Activated CD8-positive, alpha-beta memory T cell treated with anti-CD3 and anti-CD28 coated beads, Interleukin-2, amount 50 U/mL, for 1 hour (primary cell): ENCODE results near the gene KIAA0408.
A peak's percentile ranks its signal among the peaks of the same experiment; 100 is the strongest.
"Not testable (repeated sequence)": the region's sequence is repeated elsewhere in the genome, so short reads cannot be mapped to it uniquely, and the experiment has no call there.

Experiments used
- DNase-seq: peaks from one replicate; pipeline ENCODE4 v3.0.0-alpha.2; 2020; ENCODE audit errors: extremely low read depth

Gene KIAA0408

DNA sequence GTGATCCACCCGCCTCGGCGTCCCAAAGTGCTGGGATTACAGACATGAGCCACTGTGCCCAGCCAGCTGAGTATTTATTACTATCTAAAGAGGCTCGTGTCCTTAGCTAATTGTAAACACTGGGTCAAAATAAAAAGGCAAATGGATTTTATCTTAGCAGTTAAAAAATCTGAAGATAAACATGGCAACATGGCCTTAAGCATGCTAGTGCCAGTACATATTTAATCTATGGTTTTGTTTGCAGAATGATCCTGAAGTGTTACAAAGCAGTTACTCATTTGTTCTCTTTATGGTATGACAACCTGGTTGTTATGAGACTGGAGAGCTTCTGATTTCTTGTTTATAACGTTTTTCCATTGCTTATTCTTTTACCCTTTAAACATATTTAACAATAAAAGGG, 3.9 kb upstream of the KIAA0408 start:
- DNase-seq, result no peak

DNA sequence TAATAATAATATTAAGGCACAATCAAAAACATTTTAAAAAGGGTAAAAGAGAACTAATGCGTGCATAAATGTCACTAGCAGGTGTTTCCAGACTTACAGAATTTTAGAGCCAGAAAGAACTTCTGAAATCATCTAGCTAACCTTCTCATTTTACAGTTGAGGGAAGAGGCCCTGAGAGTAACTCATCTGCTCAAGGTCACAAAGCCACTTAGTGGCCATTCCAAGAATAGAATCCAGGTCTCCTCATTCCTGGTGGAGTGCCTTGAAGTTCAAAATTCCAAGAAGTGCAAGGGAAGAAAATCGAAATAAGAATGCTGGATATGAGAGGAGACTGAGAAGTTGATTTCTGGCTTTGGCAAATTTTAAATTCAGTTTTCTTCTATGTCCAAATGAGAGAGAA, 3.2 kb upstream of the KIAA0408 start:
- no peak for DNase-seq

DNA sequence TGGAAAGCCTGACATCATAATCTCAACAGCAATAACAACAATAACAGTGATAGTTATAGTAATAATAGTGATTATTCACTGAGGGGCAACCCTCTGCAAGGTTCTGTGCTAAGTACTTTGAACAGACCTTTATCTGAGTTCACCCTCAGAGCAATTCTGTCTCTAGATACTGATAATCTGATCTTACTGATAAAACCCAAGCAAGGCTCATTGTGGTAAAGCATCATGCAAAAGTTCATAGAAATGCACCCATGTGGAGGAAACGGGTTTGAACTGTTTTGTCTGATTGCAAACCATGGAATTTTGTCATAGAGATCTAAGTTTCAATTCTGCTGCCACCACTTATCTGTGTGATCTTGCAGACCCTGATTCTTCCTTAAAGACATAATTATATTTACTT, 1.3 kb upstream of the KIAA0408 start:
- DNase-seq, result no peak

DNA sequence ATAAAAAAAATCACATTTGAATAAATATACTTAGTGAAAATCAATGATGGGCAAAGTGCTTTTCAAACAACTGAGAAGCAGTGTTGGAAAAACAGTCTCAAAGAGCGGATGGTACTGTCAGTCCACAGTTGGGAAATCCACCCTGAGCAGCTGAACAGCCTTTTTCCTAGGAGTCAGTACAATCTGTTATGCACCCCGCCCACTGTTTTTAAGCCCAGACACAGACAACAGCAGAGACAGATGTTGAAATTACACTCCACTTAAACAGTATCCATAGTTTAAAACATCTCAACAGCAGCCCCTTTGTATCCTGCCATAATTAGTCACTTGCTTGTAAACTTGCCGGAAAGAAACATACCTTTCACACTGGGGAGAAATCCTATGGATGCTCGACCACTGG, 372 bp downstream of the KIAA0408 start:
- DNase-seq, result no peak

DNA sequence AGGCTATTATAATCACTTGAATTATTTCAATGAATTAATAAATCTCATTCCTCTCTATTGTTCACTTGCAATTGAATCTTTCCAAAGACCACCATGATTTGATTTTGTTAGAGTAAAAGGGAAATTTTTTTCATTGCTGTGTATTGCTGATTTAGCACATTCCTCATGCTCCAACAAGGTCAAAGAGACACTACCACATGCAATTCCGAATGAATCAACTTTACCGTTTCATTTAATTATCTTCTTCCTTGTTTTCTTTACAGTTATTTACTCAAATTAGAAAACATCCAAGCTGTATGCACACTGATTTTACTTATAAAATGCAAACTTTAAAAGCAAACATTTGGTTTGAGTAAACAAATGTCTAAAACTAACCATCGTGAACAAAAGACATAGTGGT, 967 bp downstream of the KIAA0408 start:
- no peak for DNase-seq

DNA sequence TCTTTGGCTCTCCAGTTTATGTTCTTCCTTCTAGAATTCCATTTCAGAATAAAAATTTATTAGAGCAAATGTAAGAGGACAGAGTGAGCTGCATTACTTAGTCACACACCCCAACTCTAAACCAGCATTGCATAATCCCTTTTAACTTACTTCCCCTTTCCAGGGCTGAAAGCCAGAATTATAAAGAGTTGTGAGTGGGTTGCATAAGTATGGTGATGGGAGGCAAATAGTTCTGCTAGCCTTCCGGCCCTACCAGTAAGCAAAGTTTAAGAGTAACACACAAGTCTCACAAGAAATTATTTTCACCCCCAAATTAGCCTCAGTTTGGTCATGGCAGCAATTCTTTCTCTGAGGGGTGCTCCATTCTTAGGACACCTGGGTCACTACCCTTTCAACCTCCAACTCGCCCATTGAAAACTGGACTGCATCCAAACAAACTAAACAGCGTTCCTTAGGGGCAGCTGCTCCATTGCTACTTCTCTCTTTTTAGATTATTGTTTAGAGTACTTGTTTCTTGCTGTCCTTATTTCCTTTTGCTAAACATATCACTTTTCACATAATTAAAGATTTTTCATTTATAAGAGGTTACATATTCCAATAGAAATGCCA, 1.6 kb downstream of the KIAA0408 start:
- DNase-seq, result no peak

DNA sequence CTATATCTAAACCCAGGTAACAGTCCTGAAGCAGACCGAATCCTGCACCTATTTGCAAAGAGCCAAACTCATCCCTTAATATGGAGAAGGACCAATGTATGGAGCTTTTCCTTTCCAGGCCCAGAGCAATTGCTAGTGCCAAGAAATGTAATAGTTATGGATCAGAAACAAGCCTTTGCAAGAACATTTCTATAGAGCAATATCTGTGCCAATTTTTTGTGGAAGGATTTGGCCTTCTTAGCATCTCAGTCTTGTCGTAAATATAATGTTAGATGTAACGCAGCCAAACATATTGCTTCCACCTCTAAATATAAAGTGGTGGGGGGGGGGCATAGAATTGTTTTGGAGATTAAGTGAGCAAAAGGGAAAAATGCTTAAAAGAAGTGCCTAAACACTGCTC, 2.7 kb downstream of the KIAA0408 start:
- DNase-seq, result no peak

DNA sequence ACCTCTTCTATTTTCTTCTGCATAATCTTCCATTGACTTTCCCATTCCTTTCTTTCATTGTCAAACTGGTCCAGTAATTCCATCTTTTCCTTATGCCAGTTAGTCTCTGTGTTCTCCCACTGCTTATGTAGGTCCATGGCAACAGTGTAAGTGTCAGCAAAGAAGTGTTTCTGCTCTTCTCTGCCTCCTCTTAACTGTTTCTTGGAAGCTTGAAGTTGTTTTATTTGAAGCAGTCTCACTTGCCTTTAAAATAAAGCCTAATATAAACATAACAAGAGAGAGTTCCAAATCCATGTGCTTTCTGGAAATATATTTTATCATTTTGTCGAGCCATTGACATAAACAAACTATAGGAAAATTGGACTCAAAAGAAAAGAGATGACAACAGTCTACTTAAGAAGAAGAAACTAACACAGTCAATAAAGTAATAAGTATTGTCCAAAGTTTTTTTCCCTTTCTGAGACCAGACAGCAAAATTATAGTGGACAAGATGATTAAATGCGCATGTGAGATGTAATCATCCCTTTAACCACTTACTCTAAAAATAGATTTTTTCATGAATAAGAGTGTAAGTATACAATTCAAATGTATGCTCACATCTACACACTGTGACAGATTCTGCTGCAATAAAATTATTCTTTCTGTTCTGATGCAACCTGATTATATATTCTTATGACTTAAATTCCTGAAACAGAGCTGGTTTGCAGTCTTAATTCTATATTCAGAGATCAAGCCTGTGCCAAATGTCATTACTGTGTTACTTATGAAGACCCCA, 5.2 kb downstream of the KIAA0408 start:
- DNase-seq, result no peak

DNA sequence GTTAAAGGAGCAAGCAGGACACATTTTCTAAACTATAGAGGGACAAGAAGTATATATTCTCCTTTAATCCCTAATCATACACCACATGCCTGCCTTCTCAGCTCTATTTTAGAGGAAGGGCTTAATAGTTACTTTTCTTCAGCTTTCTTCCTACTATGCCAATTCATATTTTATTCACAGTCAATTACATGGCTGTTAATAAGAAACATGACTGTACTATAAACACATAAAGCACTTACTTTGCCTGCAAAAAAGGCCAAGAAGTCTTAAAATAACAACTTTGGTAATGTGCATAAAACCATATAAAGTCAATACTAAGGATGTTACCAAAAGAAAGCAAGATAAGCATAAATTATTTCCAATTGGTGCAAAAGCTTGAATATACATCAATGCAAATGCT, 6.4 kb downstream of the KIAA0408 start:
- no peak for DNase-seq

DNA sequence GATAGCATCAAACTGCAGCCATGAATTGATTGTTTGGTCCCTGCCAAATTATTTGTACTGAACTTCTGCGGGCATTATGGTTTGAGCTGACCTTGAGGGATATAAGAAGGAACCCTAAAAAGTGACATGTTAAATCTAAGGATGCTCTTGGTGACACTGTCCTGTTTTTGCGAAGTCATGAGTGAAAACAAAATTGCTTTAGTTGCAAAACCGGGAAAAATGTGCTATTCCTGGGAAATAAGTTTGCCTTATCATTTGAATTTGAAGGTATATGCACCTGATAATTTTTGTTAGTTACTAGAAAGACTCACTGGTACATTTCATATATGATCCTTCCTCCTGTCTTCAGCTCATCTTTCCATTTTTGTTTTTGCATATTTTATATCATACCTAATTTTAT, 7.8 kb downstream of the KIAA0408 start:
- no peak for DNase-seq

DNA sequence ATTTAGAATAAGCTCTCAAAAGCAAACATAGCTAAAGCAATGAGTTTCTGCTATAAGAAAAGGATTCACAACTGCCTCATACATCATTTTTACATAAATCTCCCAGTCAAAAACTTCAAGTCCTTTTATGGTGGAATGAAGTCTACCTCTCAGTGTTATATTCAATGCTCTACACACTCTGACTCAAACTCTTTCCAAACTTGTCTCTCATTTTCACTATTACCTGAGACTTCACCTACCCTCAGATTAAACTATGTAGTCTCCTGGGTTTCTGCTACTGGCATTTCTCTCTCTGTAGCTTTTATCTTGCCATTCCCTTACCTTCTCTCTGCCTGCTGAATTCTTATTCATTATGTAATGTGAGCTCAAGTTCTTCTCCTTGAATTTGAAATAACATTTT, 11.4 kb downstream of the KIAA0408 start:
- no peak for DNase-seq

DNA sequence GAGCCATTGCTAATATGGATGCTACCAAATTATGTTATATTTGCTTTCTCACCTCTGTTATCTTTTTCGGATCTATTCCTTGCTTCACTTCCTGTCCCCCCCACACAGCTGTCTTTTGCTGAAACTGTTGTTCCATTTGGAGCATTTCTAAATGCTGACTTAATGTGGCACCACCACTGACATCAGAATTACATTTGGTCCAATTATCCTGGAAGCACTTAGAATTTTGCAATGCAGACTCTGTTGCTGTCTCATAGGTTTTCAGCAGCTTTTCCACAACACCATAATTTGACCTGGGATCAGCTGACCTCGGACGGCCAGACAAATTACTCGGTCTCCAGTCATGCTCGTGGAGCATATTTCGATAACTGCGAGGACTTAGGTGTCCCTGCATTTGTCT, 12.8 kb downstream of the KIAA0408 start:
- DNase-seq, result no peak

DNA sequence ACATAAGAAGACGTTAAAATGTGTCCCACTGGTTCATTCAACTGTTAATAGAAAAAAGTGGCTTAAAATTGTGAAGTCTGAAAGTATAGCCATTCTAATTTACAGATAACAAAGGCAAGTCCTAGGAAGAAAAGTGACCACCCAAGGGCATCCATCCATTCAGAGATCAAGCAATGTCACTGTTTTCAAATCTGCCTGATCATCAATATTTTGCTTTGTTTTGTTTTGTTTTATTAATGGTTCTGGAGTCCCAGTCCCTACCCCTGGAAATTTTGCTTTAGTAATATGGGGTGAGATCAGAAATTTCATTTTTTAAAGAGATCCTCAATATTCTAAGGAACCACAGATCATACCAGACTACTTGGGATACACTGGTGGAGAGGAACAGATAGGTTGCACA, 17.3 kb downstream of the KIAA0408 start:
- no peak for DNase-seq

DNA sequence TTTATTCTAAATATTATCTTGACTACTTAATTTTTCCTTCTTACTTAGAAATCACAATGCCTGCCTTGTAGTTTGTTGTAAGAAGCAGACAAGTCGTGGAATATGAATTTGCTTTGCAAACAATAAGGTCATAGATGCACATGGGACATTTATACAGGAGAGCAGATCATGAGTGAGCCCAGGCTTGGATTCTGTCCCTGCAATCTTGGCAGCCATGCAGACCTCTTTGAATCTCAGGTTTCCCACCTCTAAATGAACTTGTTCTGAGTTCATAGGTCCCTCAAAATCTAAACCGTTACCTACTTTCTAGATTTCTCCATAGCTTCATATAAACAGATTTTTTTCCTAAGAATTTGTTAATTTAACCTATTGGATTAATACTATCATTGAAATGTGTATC, 19.5 kb downstream of the KIAA0408 start:
- DNase-seq, result no peak

DNA sequence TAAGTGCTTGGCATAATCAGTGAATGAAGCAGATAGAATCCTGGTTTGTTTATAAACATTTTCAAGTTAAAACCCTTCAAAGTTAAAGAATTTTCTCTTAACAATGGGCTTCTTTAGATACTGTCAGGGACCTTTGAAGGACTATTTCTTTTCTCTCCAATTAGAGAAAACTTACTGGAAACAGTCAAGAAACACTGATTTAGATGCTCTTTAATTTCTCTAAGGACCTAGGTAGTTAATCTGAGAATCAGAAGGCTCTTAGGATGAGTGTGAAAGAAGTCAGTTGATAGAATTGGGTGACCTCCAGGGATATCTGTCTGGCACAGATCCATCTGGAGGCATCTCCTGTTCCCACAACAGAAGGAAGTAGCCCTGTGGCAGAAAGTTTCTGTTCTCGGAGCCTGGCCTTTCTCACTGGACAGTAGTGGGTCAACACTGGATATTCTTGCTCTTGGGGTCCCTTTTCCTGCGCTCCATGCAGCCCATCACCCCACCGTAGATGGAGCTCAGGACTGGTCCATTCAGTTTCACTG, 22.5 kb downstream of the KIAA0408 start:
- DNase-seq, result no peak

DNA sequence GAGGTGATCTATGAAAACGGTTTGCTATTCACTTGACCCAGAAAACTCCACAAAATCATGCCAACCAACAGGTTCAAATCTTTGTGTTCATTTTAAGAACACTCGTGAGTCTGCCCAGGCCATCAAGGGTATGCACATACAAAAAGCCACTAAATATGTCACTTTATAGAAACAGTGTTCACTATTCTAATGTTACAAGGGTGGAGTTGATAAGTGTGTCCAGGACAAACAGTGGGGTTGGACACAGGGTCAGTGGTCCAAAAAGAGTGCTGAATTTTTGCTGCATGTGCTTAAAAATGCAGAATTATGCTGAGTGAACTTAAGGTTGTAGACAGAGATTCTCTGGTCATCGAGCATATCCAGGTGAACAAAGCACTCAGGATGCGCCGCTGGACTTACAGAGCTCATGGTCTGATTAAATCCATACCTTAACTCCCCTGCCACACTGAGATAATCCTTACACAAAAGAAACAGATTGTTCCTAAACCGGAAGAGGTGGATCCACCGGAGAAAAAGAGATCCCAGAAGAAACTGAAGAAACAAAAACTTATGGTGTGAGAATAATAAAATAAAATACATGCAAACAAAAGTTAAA, 23.5 kb downstream of the KIAA0408 start:
- DNase-seq, result no peak

DNA sequence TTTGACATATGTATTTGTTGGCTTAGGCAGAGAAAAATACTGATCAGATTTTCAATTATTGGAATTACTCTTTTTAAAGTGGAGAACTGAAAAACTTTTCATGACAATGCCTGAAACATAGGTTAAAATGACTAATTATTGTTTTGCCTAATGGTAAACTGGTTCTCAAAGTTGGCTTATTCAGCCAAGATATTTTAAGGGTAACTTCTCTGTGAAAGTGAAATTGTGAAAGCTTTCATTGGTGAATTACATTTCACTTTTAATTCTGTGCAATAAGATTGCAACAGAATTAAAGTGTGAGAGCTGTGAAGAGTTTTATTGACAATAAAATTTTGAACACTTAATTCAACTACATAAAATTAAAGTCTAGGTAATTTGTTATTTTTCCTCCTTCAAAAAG, 24.5 kb downstream of the KIAA0408 start:
- no peak for DNase-seq

DNA sequence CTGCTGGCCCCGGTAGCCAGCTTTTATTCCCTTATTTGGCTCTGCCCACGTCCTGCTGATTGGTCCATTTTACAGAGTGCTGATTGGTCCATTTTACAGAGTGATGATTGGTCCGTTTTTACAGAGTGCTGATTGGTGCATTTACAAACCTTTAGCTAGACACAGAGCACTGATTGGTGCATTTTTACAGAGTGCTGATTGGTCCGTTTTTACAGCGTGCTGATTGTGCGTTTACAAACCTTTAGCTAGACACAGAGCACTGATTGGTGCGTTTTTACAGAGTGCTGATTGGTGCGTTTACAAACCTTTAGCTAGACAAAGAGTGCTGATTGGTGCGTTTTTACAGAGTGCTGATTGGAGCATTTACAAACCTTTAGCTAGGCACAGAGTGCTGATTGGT, 30.6 kb downstream of the KIAA0408 start:
- not testable (repeated sequence) for DNase-seq

DNA sequence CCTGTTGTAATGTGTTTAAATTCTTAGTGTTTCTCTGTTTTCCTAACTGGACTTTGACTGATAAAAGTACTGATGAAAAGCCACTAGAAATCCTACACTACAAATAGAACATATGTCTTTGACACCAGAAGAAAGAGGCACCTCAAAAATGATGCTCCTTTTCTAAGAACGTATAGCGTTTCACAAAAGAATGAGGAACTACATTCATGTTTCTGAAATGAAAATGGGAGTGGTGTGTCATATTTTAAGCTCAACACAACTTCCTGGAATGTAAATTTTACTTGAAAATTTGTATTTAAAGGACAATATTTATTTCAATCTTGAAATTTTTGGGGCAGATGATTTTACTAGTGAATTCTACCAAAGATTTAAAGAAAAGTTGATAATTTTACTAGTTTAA, 35.3 kb downstream of the KIAA0408 start:
- no peak for DNase-seq

DNA sequence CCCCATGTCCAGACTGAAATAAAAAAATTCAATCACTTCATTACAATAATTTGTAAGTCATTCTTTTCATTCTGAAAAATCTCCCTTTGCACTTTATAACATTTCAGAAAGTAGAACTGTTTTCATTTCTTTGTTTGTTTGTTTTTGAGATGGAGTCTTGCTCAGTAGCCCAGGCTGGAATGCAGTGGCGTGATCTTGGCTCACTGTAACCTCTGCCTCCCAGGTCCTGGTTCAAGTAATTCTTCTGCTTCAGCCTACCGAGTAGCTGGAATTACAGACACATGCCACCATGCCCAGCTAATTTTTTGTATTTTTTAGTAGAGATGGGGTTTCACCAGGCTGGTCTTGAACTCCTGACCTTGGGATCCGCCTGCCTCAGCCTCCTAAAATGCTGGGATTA, 38.0 kb downstream of the KIAA0408 start:
- not testable (repeated sequence) for DNase-seq

DNA sequence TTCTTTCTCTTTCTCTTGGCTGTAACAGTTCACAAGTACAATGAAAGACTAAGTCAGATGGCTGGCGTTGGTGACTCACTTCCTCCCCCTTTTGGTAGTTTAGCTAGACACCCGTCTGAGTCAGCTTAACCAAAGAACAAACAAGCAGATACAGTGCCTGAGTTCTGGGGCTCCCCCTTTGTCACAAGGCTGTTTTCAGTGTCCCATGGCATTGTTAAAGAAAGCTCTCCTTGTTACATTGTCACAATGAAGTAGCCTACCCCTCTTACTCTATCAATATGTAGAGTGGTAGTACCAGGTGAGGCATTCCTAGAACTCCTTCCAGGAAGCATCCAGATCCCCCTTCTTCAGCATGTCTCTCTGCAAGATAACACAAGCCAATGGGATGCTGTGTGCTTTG, 38.6 kb downstream of the KIAA0408 start:
- DNase-seq, result peak; percentile 31

DNA sequence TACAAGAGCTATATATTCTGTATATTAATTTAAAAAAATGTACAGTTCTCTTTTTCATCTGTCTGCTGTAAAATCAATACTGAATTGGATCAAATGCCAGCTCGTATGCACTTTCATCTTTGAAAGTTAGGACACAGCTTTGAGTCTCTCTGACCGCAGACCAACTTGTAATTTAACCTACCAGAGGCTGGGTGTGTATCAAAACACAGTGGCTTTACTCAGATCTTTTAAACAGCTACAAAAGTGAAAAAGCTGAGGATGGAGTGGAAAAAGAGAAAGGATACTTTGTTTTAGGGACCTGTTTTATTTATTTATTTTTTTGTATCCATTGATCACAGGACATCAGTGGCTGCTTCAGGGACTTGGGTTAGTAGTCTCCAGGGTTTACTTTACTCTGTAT, 44.1 kb downstream of the KIAA0408 start:
- no peak for DNase-seq

DNA sequence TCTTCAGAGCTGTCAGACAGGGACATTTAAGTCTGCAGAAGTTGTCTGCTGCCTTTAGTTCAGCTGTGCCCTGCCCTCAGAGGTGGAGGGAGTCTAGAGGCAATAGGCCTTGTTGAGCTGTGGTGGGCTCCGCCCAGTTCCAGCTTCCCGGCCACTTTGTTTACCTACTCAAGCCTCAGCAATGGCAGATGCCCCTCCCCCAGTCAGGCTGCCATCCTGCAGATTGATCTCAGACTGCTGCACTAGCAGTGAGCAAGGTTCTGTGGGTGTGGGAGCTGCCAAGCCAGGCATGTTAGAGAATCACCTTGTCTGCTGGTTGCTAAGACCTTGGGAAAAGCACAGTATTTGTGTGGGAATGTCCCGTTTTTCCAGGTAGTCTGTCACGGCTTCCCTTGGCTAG, 46.1 kb downstream of the KIAA0408 start:
- DNase-seq, result not testable (repeated sequence)
